Stimulated activated CD4-positive, alpha-beta T cell treated with anti-CD3 and anti-CD28 coated beads, Interleukin-4, amount 100 ng/mL, for 1 hour (primary cell): ENCODE data around the gene TPM2.

Experiments used
- DNase-seq: peaks from one replicate; pipeline ENCODE4 v3.0.0-alpha.2; 2020

TPM2 gene

DNA sequence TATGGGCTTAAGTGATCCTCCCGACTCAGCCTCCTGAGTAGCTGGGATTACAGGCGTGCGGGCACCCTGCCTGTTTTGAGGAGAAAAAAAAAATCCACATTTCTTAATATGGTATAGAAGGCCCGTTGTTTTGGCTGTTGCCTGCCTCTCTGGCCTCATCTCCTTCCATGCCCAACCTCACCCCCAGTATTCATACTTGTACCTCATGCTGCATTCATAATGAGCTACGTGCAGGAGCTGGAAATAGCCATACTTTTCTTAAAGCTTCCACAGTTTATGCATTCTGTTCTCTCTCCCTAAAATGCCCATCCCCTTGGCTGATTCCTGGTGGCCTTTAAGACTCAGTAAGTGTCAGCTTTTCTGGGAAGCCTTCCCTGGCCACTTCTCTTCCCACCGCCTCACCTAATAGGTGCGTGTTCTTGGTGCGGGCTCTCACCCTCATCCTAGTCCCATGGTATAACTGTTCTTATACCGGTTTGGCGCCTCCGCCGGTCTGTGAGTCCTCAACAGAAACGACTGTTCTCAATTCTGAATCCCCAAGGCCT, 2.1 kb upstream of the TPM2 start:
- DNase-seq: no peak

- no peak for DNase-seq
Measured at GRCh38 chr9:35691334-35691650, 1.6 kb upstream of the TPM2 start.

DNA sequence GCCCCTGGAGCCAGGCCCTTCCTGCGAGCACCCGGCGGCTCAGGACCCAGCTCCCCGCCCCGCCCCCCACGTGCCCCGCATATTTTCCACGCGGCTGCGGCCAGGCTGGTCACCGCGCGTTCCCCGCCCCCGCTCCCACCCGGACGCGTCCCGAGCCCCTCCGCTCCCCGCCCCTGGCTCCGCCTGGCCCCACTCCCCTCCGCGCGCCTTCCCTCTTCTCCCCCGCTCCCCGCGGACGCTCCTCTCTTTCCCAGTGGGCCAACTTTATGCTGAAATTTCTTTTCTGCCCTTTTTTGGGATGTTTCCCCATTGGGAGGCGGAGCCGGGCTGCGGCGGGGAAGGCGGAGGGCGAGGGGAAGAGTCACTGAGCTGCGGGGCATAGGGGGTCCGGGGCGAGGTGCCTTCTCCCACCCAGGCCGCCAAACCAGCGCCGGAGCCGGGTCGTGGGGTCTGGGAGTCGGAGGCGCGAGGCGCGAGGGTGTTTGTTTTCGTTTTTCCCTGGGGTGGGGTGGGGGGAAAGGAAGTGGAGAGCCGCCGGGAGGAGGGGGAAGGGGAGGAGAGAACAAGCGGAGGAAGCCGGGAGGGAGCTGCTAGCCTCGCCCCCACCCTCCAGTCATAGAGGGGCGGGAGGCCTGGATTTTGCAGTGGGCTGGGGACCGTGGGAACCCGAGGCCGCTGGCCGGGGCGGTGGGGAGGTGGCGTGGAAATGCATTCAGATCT, 1.0 kb upstream of the TPM2 start:
- peak; percentile 38 for DNase-seq

GRCh38 chr9:35690294-35690613, 529 bp upstream of the TPM2 start:
- no peak for DNase-seq

- no peak for DNase-seq
Measured at GRCh38 chr9:35688558-35689541, 875 bp downstream of the TPM2 start.

GRCh38 chr9:35687972-35688557, 1.7 kb downstream of the TPM2 start:
- DNase-seq: no peak

DNA sequence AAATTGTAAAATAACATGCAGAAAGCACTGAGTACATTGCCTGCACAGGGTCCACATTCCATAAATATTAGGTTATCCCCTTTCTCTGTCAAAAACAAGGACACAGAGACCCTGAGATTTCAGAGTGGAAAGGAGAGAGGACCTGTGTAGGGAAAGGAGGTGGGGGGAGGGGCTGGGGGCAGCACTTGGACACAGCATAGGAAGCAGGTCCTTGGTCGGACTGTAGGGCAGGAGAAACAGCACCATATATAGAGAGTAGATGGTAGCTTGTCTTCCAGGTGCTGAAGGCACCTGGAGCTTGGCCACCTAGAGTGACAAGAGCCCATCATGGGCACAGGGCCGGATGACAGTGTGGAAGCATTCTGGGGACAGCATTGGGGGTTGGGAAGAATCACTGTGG, 2.4 kb downstream of the TPM2 start:
- no peak for DNase-seq

GRCh38 chr9:35686222-35687203, 3.2 kb downstream of the TPM2 start:
- no peak for DNase-seq

DNA sequence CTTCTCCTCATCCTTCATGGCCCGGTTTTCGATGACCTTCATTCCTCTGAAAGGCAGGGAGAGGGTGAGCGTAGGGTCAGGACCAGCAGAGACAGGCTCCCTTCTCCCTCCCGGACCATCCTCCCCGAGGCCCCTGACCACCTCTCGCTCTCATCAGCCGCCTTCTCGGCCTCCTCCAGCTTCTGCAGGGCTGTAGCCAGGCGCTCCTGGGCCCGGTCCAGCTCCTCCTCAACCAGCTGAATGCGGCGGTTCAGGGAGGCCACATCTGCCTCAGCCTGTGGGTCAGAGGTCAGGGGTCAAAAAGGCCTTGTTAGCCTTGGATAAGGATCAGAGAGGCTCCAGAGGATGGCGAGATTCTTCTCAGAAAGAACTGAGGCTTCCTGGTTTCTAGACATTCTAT, 4.2 kb downstream of the TPM2 start:
- DNase-seq: no peak

- DNase-seq: no peak
Measured at GRCh38 chr9:35684921-35685320, 4.8 kb downstream of the TPM2 start.

- no peak for DNase-seq
Measured at GRCh38 chr9:35683323-35683722, 6.4 kb downstream of the TPM2 start.

- DNase-seq: no peak
Measured at GRCh38 chr9:35682520-35683315, 7.0 kb downstream of the TPM2 start.

DNA sequence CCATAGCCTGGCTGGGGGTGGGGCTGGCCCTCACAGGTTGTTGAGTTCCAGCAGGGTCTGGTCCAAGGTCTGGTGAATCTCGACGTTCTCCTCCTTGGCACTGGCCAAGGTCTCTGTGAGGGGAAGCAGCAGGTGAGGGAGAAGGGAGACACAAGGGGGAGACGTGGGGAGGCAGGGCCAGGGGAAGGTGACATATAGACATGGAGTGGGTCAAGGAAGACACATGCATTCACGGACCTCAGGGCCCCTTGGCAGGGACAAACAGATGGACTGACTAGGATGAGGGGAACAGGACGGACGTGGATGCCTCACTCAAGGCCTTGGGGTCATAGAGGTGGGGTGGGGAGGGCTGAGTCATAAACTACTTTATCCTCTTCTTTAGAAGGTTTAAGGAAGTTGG, 7.7 kb downstream of the TPM2 start:
- DNase-seq: no peak

GRCh38 chr9:35681341-35682002, 8.3 kb downstream of the TPM2 start:
- DNase-seq: no peak

GRCh38 chr9:35680331-35681105, 9.2 kb downstream of the TPM2 start:
- DNase-seq: no peak

- no peak for DNase-seq
Measured at GRCh38 chr9:35679766-35680330, 9.9 kb downstream of the TPM2 start.

DNA sequence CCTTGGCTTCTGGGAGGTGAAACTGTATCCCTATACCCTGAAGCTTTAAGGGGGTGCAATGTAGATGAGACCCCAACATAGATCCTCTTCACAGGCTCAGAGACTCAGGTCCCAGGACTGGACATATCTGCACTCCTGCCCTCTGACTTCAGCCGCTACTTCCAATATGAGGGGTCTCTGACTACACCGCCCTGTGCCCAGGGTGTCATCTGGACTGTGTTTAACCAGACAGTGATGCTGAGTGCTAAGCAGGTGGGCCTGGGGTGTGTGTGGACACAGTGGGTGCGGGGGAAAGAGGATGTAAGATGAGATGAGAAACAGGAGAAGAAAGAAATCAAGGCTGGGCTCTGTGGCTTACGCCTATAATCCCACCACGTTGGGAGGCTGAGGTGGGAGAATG, 10.6 kb downstream of the TPM2 start:
- DNase-seq: no peak

DNA sequence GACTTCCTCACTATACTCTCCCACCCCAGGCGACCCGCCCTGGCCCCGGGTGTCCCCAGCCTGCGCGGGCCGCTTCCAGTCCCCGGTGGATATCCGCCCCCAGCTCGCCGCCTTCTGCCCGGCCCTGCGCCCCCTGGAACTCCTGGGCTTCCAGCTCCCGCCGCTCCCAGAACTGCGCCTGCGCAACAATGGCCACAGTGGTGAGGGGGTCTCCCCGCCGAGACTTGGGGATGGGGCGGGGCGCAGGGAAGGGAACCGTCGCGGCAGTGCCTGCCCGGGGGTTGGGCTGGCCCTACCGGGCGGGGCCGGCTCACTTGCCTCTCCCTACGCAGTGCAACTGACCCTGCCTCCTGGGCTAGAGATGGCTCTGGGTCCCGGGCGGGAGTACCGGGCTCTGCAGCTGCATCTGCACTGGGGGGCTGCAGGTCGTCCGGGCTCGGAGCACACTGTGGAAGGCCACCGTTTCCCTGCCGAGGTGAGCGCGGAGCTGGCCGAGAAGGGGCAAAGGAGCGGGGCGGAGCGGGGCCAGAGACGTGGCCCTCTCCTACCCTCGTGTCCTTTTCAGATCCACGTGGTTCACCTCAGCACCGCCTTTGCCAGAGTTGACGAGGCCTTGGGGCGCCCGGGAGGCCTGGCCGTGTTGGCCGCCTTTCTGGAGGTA, 13.9 kb downstream of the TPM2 start:
- DNase-seq: peak; percentile 50

DNA sequence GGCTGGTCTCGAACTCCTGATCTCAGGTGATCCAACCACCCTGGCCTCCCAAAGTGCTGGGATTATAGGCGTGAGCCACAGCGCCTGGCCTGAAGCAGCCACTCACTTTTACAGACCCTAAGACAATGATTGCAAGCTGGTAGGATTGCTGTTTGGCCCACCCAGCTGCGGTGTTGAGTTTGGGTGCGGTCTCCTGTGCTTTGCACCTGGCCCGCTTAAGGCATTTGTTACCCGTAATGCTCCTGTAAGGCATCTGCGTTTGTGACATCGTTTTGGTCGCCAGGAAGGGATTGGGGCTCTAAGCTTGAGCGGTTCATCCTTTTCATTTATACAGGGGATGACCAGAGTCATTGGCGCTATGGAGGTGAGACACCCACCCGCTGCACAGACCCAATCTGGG, 14.5 kb downstream of the TPM2 start:
- DNase-seq: no peak

GRCh38 chr9:35674025-35674361, 15.7 kb downstream of the TPM2 start:
- no peak for DNase-seq
